ENCODE measurements around the gene DNAJC19.
"Not testable (repeated sequence)": the region's sequence is repeated elsewhere in the genome, so short reads cannot be mapped to it uniquely, and the experiment has no call there.

Gene DNAJC19

DNA sequence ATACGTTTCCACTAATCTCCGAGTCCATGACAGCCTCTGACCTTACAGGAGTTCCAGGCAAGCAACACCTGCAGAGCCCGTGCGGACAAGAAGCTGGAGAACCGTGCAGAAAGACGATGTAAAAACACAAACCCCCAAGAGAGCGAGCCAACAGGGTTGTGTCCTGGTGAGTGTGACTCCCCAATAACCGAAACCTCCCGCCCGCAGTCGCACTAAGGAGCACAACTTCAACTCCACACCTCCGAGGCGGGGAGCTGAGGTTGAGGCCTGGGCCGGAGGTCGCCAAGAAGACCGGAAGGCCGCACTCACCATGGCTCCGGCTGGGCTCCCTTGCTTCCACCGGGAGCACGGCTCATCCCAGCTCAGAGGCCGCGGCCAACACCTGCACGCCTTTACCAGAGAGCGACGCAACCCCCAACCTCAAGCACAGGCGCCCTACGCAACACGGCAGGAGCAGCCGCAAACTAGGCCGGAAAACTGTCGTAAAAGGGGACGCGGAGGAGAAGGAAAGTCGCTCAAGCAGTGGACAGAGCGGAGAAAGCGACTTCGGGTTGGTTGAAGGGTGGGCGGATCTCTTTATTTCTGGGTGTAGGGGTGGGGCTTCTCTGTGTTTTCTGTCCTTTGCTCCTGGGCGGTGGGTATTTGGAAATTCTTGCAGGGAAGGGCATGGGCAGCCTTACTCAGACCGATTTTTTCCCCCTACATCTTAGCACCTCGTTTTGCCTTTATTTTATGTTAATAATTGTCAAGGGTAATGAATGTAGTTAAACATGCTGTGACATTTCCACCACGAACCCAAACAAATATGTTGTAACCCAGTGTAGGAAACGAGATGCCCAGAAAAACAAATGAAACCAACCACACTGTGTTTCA lies at the start of gene DNAJC19:
DNAJC19 (minus strand) TSS at position 446 of the 873 bp plus-strand sequence; CDS start at position 312, 134 bp downstream.
- DNase-seq: peak; percentile 99

DNA sequence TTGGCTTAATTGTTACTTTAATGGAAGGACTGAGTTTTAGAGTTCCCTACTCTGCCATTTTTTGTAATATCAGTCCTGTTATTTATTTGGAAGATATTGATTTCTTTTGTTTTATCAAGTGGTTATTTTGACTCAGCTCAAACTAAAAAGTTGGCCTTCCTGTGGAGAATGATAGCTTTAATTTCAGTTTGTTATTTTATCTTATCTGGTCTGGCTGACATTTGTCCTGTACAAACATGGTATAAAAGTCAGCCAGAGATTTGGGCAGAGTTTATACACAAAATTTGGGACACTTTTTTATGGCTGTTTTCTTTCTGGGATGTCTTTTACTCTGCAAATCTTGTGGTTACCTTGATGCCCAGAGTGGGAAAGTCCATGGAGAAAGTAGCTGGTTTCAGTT lies 41.4 kb upstream of the DNAJC19 start:
- no peak for DNase-seq

DNA sequence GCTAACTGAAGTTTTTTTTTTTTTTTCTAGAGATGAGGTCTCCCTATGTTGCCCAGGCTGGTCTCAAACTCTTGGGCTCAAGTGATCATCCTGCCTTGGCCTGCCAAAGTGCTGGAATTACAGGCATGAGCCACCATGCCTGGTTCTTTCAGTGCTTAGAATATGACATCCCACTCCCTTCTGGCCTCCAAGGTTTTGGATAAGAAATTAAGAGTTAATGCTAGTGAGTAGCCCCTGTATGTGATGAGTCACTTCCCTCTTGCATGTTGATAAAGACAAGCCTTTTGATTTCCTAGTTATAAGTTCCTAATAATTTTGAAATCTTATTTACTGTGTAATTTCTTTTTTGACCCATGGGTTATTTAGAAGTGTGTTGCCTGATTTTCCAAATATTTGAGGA lies 35.7 kb upstream of the DNAJC19 start:
- no peak for DNase-seq

DNA sequence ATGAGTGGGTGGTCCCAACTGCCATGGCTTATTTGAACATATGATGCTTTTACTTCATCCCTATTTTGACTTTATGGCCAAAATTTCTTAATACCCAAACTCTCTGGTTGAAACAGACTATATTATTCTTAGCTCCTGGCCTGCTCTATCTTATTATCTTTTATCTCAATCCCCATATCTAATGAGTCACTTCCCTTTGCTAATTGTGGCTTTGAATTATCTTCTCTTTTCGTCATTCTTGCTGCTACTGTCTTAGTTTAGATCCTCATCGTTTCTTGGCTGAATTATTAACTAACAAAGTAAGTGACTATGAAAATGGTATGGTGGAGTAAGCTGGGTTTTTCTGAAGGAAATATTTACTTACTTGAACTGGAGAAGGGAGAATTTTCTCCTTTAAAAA lies 28.2 kb upstream of the DNAJC19 start:
- no peak for DNase-seq

DNA sequence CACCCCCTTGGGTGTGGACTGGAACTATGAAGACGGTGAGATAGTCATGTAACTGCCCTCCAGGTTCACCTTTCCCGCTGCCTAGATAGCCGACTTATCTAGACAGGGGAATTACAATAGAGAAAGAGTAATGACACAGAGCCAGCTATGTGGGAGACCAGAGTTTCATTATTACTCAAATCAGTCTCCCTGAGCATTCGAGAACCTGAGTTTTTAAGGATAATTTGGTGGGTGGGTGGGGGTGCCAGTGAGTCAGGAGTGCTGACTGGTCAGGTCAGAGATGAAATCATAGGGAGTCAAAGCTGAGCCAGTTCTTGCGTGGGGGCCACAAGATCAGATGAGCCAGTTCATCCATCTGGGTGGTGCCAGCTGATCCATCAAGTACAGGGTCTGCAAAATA lies 19.7 kb upstream of the DNAJC19 start:
- DNase-seq: no peak

DNA sequence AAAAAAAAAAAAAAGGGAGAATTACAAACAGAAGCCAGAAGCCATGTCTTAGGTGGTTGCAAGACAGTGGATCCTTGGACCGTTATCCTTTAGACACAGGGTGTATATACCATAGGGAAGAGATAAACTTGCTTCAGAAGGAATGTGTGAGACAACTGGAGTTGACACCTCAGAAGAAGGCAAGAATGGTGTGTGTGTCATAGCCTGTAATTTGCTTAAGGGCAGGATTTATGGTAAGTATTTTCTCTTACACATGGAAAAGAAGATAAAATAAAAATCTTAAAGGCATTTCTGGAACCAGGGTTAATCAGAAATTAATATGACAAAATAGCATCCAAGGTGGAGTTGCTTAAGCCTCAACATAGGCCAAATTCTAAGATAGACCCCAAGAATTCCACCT lies 19.3 kb upstream of the DNAJC19 start:
- no peak for DNase-seq

DNA sequence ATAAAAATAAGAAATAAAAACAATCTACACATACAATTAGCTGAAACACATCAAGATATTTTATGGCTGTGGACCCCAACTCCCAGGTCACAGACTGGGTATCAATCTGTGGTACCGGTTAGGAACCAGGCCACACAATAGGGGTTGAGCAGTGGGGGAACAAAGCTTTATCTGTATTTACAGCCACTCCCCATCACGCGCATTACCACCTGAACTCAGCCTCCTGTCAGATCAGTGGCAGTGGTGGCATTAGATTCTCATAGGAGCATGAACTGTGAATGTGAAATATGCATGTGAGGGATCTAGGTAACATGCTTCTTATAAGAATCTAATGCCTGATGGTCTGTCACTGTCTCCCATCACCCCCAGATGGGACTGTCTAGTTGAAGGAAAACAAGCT lies 17.7 kb upstream of the DNAJC19 start:
- no peak for DNase-seq

DNA sequence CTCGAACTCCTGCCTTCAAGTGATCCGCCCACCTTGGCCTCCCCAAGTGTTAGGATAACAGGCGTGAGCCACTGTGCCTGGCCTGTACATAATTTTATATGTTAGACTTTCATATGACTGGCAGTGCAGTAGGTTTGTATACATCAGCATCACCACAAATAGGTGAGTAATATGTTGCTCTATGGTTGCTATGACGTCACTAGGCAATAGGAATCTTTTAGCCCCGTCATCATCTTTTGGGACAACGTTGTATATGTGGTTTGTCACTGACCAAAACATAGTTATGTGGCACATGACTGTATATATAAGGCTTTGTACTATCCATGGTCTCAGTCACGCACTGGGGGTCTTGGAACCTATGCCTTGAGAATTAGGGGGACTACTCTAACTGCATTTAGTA lies 17.0 kb upstream of the DNAJC19 start:
- no peak for DNase-seq

DNA sequence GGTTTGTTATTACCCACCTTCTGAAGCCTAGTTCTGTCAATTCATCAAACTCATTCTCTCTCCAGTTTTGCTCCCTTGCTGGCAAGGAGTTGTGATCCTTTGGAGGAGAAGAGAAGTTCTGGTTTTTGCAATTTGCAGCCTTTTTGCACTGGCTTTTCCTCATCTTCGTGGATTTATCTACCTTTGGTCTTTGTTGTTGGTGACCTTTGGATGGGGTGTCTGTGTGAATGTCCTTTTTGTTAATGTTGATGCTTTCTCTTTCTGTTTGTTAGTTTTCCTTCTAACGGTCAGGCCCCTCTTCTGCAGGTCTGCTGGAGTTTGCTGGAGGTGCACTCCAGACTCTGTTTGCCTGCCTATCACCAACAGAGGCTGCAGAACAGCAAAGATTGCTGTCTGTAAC lies 13.9 kb upstream of the DNAJC19 start:
- DNase-seq: not testable (repeated sequence)

DNA sequence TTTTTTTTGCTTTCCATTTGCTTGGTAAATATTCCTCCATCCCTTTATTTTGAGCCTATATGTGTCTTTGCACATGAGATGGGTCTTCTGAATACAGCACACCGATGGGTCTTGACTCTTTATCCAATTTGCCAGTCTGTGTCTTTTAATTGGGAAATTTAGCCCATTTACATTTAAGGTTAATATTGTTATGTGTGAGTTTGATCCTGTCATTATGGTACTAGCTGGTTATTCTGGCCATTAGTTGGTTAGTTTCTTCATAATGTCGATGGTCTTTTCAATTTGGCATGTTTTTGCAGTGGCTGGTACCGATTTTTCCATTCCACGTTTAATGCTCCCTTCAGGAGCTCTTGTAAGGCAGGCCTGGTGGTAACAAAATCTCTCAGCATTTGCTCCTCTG lies 12.8 kb upstream of the DNAJC19 start:
- not testable (repeated sequence) for DNase-seq

DNA sequence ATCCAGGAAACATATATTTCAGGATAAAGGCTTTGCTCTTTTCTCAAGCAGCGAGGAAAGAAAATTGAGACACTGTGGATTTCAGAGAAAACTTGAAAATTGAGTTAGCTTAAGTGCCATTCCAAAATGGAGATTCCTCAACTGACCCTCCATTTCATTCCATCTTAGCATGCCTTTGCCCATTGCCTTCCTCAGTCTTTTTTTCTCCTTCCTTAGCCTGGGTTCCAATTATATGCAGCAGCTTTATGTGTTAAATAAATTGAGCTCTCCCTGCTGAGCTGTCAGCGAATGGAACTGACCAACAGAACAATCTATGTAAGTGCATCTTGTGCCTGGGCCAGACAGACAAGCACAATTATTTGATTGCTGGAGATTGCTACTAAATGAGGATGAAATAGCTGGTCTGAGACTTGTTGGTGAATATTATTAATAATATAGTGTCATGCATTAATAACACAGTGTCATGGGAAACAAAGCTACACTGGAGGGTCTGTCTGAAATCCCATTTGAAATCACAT lies 6.9 kb upstream of the DNAJC19 start:
- no peak for DNase-seq

DNA sequence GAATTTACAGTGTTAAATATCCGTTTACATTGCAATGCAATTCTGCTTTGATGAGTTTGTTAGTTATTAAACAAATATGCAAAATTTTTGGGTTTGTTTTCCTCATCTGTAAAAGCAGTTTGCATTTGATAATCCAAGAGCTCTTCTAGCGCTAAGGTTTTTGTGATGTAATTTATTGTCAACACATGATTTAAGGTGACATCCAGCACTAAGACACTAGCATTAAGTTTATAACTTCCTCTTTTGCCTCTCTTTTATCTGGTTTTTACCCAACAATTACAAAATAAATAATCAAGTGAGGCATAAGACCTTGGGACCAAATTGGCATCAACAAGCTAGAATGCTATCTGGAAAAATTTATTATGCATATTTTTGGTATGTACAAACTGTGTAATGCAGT lies 969 bp upstream of the DNAJC19 start:
- no peak for DNase-seq

DNA sequence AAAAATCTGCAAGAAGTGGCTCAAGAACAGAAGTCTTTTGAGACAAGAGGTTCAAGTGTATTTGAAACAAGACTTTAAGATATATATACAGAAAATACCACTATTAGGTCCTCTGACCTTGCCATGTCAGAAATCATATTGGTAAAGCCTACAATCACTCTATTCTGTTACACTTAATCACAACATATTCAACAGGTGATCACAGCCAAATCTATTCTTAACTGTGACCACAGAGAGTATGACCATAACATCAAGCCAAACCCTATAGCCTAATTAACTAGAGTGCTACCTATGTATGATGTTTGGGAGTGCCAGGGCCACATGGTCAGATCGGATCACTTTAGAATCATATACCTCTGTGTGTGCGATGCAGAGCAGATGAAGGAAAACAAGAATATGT lies 2.2 kb downstream of the DNAJC19 start:
- DNase-seq: no peak

DNA sequence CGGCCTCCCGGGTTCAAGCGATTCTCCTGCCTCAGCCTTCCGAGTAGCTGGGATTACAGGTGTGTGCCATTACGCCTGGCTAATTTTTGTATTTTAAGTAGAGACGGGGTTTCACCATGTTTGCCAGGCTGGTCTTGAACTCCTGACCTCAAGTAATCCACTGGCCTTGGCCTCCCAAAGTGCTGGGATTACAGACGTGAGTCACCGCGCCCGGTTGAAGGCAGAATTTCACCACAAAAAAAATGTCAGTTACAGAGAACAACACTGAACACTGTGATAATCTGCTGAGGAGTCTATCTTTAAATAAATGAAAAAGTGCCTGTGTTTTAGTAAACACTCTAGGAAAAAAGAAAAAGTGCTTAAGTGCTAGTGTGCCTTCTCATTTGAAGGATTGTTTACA lies 3.2 kb downstream of the DNAJC19 start:
- DNase-seq: not testable (repeated sequence)

DNA sequence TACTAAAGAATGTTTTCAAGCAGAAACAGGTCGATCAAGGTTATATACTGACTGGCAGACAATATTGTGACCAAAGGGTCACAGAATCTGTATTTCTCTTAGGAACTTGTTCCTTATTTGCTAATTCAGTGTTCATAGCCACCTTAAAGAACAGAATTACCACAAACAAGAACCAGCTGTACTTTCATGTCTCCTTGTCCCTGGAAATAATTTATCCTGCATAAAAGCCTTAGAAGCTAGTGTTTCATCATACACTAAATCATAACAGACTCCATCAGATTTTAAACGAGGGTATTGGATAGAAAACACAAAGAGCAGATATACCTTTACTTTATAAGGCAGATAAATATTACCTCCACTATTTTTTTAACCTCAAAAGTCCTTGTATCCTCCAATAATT lies 6.4 kb downstream of the DNAJC19 start:
- DNase-seq: no peak

DNA sequence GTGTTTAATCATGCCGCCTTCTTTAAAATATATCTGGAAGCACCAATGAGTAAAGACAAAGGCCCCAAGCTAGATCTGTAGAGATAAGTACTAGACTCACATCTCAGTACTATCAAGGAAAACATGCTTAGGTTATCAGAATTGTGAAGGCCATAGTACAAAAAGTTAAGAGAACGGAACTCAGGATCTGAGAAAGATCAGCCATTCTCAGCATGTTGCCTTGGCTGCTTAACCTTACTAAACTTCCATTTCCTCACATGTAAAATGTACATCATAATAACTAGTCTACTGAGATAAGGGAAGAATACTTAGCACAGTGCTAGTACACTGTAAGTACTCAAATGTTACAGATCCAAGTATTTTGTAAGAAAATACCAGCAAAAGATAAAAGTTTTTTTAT lies 7.6 kb downstream of the DNAJC19 start:
- DNase-seq: no peak

DNA sequence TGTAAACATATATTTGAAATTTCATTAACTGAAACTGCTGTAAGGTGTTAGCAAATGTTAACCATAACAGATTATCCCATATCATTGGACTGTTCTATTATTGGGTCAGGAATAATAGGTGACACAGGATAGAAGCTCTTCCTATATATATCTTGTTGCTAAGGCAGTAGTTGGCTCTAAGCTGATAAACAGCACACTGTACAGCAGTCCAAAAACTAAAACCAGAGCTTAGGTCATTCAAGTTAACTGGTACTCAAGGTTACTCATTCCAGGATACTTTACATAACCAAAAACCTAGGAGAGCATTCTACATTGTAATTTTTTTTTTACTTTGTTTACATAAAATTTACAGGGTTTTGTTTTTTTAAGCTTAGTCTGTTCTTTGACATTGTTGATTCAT lies 8.9 kb downstream of the DNAJC19 start:
- no peak for DNase-seq

DNA sequence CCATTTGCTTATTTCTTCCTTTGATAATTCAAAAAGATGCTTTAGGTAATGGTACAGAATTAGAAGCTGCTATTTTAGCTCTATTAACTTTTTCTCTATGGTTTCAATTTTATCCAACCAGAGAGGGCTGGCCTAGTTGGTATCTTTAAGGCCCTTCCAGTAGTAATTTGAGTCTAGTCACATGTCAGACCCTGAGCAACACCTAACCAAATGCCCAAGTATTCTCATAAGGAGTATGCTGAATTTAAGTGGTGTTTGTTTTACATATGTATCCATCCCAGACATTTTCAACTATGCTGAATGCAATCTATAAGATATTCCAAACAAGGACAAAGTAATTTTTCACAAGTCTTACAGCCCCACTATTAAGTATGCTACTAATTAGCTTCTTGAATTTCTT lies 9.6 kb downstream of the DNAJC19 start:
- no peak for DNase-seq

DNA sequence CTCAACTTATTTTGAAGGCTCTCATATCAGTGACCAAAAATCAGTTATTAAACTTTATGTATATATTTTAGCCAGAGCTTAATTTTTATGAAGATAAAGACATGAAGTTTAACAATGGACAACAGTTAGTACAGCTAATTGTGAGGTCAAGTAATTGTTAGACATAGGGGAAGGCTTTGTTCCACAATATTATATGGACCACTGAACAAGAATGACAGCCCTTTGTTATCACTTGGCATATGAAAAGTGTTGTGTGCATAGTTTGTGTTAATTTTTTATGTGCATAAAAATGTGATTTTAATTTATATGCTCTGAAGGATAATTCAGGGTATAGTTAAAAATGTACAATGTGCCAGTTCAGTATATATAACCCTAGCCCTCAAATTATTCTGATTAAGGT lies 12.0 kb downstream of the DNAJC19 start:
- DNase-seq: no peak

DNA sequence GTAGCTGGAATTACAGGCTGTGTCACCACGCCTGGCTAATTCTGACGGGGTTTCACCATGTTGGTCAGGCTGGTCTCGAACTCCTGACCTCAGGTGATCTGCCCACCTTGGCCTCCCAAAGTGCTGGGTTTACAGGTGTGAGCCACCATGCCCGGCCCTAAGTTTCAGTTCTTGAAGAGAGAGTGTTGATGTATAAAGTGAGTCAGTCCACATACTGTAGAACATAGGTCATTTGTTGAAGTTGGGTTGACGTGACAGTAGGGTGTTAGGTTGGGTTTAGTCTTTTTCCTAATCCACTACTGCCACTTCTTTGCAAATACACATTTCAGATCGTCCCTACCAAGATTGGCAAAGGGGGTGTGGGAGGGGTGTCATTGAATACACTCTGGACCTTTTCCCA lies 15.2 kb downstream of the DNAJC19 start:
- no peak for DNase-seq

DNA sequence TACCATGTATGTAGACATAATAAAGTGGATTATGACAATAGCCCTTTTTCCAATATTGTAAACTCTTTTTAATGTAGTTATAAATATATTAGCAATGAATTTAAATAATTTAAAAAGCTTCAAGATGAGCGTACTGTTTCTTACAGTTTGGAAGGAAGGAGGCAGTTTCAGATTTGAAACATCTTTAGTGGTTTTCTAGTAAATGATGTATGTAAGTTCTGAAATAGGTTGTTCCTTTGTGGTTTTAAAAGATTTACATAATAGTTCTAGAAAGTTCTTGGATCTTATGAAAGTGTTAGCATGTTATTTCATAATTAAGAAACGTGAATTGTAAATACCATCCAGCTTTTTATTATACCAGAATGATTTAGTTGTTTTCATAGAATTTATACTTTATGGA lies 16.0 kb downstream of the DNAJC19 start:
- no peak for DNase-seq

DNA sequence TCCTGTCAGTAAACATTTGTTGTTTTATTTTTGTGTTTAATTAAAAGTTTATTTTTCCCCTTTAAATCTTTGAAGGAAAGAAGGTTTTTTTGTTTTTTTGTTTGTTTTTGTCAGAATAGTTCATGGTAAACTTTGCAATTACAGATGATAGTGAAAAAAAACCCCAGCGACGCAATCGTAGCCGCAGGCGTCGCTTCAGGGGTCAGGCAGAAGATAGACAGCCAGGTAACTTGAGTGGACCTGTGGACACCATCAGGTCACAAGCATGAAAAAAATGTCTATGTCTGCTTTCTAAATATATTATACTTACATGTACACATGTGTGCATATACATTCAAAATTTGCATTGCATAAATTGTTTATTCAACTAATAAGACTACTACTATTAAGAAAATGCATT lies 18.6 kb downstream of the DNAJC19 start:
- DNase-seq: no peak

DNA sequence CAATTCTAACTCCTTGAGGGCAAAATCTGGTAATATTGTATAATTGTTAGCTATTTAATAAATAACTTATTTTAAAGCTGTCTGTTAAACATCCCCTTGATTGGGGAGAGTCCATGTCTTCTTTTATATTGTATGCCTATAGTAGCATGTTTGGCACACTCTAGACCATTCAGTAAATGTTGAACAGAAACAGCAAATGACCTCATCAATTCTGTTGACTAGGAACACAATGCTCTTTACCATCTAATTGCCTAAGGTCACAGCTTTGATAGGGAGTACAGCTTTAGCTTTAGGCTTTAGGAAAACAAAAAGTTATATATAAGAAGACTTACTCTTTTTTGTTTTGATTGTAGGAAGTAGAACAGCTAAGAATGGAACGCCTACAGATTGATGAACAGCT lies 27.0 kb downstream of the DNAJC19 start:
- DNase-seq: no peak

DNA sequence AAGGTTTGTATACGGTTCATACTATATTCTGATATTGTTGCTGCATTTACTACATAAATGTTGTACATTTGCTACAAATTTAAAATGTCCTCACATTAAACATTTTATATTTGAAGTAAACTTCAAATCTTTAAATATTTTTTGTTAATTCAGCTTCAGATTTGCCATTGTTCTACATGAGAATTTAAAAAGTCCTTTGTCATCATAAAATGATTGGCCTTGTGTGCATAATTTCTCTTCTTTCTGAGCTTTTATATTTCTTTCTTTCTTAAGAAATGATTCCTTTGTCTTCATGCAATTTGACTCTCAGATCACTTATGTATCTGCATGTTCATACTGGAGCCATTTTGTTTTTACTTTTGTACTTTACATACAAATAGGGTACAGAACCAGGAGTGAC lies 28.0 kb downstream of the DNAJC19 start:
- DNase-seq: no peak

DNA sequence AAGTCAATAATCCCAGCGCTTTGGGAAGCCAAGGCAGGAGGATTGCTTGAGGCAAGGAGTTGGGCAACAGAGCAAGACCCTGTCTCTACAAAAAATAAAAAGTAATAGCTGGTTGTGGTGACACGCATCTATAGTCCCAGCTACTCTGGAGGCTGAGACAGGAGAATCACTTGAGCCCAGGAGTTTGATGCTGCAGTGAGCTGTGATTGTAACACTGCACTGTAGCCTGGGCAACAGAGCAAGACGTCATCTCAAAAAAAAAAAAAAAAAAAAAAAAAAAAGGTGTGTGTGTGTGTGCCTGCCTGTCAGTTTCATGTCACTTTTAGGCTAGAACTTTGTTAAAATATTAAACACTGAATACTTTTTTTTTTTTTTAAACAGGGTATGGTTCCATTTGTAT lies 28.4 kb downstream of the DNAJC19 start:
- no peak for DNase-seq

Data from NCI-H2171 treated with DMSO at 0.1 percent for 48 hours (cell line).